Stimulated activated CD8-positive, alpha-beta memory T cell treated with anti-CD3 and anti-CD28 coated beads, Interleukin-2, amount 100 ng/mL, for 48 hours (primary cell): ENCODE results near the gene PRKX.
"Not testable (repeated sequence)": the region's sequence is repeated elsewhere in the genome, so short reads cannot be mapped to it uniquely, and the experiment has no call there.

Experiments
- DNase-seq, 2 donors: peaks; one replicate each; pipeline ENCODE4 v3.0.0-alpha.2; 2020; ENCODE audit warnings: low read depth in 2 of 2

Gene PRKX

DNA sequence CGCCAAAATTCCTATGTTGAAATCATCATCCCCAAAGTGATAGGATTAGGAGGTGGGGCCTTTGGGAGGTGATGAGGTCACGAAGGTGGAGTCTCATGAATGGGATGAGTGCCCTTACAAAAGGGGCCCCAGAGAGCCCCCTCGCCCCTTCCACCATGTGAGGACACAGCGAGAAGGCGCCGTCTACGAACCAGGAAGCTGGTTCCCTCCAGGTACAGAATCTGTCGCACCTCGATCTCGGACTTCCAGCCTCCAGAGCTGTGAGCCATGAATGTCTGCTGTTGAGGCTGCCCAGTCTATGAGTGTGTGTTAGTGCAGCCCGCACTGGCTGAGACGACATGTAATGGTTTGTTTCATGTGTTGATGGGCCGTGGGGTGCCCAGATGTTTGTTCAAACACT is 60.3 kb downstream of the PRKX start:
- DNase-seq = no peak

DNA sequence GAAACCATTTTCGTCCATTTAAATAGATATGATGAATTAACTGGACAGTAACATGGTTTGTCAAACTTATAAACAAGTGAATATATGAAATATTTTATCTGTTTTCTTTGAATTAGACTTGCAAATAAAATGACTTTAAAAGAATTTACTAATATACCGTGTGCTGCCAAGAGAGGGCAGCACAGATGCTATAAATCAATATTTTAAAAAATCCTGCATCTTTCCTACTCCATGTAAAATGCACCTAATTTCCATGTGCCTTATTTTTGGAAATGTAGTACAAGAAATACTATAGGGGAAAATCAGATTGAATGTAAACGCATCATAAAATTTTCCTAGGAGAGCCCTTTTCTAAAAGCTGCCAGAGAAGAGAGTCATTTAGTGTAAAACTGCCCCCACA is 62.2 kb downstream of the PRKX start:
- no peak for DNase-seq

DNA sequence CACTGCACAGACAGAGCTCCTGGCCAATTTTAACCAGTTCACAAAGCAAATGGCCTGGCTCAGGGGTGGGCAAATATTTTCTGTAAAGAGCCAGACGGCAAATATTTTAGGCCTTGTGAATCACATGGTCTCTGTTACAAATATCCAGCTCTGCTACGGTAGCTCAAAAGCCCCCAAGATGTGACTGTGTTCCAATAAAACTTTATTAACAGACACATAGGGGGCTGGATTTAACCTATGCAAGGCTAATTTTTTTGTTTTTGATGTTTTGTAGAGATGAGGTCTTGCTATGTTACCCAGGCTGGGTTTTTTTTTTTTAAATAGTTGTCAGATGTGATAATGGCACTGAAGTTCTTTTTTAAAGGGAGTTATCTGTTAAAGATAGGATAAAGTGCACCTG is 65.4 kb downstream of the PRKX start:
- no peak for DNase-seq

DNA sequence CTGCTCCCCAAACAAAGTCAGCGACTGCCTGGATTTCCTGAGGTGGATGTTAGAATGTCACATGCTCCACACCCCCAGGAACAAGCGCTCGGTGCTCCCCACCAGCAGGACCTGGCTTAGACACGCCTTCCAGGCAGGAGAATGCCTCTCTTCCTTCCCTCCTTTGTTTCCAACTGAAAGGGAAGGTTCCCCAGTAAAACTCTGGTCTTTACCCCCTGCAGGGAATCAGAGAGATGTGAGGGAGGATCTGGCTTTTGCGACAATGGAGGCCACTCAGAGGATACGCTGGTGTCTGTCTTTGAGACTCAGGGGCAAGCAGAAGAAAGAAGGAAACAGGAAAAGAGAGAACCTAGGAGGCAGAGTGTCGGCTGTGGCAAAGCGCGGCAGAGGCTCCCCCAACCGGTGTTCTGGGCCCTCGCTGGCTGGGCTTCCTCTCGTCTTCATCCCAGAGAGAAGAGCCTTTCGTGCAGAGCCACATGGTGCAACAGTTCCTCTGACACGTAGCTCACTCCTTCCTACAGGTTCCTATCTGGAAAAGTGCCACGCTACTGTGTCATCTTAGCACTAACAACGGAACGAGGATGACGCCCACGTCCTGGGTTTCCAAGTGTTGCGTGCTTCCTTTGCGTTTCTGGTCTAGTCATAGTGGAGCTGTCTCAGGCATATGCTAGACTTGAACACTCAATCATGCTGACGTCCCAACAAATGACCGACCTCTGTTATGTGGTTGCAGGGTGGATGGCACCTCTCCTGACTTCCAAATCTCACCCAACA is 73.4 kb downstream of the PRKX start:
- not testable (repeated sequence) for DNase-seq

DNA sequence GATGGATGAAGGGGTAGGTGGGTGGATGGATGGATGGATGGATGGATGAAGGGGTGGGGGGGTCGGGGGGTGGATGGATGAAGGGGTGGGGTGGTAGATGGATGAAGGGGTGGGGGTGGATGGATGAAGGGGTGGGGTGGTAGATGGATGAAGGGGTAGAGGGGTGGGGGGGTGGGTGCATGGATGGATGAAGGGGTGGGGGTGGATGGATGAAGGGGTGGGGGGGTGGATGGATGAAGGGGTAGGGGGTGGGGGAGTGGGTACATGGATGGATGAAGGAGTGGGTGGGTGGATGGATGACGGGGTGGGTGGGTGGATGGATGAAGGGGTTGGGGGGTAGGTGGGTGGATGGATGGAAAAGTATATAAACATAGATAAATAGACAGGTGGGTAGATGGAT is 74.2 kb downstream of the PRKX start:
- no peak for DNase-seq

DNA sequence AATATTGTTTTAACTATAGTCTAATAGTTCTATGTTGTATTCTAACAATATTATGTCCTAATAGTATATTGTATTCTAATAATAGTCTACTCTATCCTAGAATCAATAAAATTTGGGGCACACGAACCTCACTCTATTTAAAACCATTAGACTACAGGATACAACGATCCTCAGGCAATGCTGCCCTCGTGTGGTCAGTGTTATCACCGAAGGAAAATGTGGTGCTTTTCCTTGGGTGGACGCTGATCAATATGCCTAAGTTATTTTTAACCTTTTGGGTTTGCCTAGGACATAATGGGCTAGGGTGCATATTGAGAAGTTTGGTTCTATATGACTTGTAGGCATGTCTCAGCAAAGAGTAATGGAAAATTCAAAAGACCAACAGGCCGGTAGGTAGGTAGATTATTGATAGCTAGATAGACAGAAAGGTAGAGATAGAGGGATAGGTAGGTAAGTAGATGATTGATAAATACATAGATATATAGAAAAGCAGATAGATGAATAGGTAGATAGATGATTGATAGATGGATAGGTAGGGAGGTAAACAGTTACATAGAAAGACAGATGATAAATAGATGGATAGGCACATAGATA is 75.1 kb downstream of the PRKX start:
- DNase-seq = peak in 1 of 2 donors; percentile 10

DNA sequence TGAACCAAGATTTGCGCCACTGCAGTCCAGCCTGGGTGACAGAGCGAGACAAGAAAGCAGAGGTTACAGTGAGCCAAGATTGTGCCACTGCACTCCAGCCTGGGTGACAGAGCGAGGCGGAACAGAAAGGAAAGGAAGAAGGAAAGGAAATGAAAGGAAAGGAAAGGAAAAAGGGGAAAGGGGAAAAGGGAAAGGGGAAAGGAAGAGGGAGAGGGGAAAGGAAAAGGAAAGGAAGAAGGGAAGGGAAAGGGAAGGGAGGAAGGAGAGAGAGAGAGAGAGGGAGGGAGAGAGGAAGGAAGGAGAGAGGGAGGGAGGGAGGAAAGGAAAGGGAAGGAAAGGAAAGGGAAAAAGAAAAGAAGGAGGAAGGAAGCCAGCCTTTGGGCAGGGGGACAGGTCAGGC is 76.6 kb downstream of the PRKX start:
- DNase-seq = no peak

DNA sequence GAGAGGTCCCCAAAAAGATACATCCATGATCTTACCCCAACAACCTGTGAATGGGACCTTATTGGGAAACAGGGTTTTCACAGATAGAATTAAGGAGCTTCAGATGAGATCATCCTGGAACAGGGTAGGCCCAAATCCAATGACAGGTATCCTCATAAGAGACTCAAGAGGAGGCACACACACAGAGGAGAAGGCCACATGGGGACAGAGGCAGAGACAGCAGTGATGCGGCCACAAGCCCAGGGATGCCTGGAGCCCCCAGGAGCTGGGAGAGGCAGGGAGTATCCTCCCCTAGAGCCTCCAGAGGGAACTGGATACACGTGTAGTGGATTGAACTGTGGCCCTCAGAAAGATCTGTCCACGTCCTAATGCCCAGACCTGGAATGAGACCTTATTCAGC is 82.3 kb downstream of the PRKX start:
- no peak for DNase-seq

DNA sequence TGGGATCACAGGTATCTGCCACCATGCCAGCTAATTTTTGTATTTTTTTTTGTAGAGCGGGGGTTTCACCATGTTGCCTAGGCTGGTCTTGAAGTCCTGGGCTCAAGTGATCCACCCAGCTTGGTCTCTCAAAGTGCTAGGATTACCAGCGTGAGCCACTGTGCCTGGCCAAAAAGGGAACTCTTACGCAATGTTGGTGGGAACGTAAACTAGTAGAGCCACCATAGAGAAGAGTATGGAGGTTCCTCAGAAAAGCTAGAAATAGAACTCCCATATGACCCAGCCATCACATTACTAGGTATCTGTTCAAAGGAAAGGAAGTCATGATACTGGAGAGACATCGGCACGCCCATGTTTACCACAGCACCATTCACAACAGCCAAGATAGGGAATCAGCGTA is 85.9 kb downstream of the PRKX start:
- no peak for DNase-seq

DNA sequence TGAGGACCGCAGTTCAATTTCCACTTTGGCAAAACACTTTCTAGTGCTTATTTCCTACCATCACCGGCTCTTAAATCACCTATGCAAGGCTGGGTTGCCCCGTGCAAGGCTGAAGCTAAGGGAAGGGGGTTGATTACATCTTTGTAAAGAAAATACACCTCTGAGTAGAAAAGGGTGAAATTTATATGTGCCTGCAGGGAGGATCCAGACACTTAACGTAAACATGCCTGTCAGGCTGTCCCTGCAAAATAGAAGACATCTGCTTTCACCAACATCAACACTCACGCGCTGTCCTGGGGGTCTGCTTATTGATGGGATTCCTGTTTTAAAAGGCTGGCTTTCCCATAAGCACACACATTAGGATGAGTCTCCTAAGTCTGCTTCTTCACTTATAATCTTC is 92.0 kb downstream of the PRKX start:
- no peak for DNase-seq

DNA sequence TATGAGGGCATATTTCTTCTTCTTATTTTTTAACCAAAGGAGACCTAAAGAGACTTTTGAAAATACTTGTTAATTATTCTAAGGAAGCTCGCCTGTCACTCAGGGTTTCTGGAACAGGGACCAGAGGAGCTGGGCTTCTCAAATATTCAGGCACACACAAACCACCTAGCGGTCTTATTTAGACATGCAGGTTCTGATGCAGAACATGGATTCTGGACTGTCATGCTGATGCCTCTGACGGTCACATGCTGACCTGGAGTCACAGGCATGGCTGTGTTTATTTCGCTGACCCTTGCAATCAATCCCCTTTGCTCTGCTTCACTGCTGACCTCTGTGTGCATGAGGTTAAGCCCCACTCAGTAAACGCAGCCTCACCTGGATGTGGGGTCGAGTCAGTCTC is 101.7 kb downstream of the PRKX start:
- DNase-seq = not testable (repeated sequence)

DNA sequence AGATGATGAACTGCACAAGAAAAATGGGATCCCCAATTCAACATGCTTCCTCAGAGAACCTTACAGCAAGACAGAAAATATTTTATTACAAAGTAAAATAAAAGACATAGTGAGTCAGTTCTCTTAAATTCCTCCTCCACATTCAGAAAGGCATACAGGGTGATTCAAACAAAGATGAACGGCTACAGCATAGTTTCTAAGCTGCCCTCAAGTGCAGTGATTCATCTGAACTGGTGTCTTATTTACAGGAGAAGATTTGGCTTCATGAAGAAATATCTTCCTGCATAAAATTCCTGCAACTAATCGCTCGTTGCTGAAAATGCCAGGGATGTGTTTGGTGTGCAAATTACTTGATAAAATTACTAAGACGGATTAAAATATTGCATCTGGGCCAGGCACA is 103.6 kb downstream of the PRKX start:
- DNase-seq = no peak

DNA sequence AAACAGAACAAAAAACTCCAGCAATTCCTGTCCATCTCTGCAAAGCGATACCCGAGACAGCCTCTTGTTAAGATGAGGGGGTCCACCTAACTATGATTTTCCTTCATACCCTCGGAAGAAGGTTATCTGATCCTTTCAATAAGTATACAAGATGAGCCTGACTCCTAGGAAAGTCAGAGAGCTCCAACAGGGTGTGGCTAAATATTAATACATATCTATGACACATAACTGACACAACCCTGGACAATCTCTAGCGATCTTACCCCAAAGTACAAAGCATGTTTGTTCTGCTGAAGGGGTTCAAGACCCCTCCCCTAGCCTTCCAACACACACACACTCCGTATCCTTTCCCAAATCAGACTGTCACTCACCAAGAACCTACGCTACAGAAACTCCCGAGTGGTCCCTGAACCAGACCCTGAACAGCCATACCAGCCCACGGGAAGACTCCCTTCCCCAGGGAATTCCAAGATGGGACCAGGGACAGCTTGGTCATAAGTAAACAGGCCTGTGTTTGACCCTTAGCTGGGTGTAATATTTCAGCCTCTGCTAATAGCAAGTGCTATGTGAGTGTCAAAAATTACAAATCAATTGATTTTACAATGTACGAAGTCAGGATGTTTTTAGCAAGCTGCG is 110.3 kb downstream of the PRKX start:
- no peak for DNase-seq

DNA sequence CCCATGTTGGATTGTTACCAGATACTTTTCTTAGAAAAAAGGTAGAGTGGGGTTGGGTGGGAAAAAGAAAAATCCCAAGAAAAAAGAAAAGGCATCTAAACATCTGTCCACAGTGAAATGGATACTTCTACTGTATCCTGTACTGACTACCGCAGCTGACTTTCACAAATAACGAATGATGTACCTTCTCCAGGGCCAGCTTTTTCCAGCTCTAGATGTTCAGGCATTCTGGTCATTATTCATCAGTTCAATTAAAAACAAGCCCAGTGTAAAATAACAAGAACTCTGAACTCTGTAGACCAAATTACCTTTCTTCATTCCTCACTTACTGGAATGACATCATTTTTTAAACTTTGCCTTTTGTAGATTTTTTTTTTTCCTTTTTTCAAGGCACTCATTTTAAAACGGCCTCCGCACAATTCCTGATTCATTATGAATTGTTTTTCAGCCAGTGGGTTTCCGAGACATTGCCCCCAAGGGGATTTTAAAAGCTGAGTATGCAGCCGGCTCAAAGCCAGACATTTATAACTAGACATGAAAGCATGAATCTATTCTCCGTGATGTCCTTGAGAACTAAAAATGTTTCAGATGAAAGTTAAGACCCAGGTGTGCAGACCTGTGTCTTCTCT is 113.5 kb downstream of the PRKX start:
- DNase-seq = no peak

DNA sequence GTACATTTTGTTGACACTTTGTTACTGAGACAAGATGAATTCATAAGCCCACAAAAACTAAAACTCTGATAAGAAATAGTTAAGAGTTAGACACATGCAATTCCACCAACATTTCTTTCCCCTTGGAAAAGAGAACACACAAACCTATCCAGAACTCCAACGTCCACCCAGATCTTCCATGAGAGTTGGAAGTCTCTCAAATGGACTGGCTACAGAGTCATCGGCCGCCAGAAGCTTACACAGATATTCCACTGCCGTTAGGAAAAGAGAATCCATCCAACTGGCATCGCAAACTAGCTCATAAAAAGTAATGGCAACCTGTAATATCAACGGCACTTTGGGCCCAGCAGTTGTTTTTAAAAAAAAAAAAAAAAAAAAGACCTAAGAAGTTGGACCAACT is 114.7 kb downstream of the PRKX start:
- no peak for DNase-seq

DNA sequence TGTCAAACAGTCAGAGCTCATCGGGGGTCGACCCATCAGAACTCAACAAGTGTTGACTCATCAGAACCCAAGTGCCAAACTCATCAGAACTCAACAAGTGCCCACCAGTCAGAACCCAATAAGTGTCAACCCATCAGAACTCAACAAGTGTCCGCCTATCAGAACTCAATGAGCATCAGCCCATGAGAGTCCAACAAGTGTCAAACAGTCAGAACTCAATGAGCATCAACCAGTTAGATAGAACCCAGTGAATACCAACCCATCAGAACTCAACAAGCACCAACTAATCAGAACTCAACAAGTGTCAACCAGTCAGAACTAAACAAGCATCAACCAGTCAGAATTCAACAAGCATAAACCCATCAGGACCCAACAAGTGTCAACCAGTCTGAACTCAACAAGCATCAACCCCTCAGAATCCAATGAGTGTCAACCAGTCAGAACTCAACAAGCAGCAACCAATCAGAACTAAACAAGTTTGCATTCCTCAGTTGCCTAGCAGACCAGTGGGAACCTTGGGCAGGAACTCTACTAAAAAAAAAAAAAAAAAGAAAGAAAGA is 115.3 kb downstream of the PRKX start:
- no peak for DNase-seq

DNA sequence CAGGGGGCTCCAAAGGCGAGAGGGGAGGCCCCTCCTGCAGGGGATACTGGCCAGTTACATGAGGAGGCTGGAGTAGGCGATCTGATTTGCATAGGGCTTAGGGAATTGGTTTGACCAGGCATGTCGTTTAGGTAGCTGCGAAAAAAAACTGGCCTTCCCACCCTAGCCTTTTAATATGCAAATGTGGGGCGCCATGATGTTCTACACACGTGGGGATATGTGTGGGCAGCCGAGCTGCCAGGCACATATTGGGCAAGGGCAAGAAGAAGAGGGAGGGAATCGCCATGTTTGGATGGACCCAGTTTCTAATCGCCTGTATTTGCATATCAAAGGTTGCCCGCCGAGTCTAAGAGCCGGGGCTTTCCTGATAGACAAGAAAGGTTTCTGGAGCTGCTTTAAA is 121.3 kb downstream of the PRKX start:
- DNase-seq = no peak

DNA sequence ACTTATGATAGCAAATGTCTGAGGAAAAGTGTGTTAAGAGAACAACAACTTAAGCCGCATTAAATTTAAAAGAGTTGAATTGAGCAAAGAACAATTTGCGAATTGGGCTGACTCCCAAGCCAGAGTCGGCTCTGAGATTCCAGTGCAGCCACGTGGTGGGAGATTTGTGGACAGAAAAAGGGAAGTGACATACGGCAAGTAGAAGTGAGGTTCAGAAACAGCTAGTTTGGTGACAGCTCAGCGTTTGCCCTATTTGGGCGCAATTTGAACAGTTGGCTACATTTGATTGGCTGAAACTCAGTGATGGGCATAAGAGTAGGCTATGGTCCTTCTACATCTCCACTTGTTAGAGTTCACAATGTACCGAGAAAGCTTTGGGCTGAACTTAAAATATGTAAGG is 124.0 kb downstream of the PRKX start:
- no peak for DNase-seq

DNA sequence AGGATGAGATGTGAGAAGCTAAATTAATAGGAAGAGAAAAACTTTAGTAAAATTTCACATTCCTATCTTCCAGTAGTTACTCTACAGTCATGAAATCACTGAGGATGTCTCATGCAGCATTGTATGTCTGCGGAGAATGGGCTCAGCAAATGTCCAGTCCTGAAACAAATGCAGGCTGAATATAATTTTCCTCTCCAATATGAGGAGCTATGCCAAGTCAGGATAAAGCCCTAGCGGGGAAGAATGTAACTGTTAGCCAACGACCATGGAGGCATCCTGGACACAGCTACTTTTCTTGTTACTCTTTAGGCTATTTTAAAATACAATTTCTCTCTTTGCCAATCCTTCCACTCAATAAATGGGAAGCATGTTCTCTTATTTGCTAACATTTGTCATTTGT is 127.7 kb downstream of the PRKX start:
- DNase-seq = no peak

DNA sequence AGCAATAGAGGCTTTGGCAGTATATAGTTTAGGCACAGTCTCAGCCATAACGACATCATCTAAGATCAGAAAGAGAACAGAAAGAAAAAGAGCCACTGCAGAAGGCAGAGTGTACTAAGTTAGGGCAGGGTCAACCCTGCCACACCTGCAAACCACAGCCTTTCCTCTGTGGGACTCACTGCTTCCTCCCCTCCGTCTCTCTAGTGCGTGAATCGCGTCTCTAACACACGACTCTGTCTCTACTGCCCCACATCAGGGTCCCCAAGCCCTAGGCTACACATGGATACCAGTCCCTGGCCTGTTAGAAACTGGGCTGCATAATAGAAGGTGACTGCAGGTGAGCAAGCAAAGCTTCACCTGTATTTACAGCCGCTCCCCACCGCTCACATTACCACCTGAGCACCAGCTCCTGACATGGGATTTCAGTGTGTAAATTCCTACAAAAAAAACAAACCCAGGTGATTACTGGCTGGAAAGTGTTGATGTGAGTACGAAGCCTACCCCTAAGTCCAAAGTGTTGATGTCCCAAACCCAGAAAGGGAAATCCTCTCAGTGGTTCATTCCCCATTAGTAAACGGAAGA is 128.9 kb downstream of the PRKX start:
- DNase-seq = no peak

DNA sequence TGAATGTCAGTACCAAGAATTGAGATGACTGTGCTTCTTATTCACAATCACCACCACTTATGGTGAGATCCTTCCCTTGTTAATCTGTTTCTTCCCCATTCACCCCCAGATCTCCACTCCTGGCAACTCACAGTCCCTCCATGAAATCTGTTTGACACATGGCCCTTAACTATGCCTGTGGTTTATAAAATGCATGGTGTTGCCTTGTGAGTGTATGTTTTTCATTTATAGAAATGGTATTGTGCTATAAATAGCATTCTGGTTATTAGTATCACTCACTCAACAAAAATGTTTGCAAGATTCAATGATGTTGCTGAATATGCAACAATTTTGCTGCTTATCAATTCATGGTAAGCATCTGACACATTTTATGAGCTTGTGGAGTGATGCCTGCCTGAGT is 131.0 kb downstream of the PRKX start:
- no peak for DNase-seq

DNA sequence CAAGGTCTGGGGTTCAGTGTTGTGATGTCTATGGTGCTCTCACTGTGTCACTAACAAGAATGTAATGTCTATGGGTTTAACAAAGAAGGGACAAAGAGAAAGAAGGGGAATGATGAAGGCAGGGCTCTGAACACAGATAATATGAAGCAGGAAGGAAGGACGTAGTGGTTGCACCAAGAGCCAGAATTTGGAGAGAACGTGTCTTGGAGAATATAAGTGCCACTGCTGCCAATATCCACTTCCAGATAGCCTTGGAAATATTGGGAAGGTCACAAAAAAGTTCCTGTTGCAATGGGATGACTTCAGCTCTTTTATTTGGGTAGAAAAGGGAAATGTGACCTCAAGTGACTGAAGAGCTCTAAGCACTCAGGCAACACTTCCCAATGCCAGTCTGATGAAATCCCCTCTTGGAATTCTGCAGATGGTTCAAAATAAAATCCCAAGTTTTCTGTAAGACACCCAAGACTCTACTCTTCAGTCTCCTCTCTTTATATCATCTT is 131.8 kb downstream of the PRKX start:
- no peak for DNase-seq
